Uterus (tissue), 2 donors: ENCODE measurements around the gene SH3BP5.

Experiments used
- CTCF ChIP-seq, 4 experiments: fragments of 200-600 bp in 2 of 4; fragments of 450-650 bp in 2 of 4; sonication (generic) in 2 of 4; IDR thresholded peaks; one replicate each; pipeline ENCODE4 v1.5.1; 2016 to 2019; ENCODE audit warnings: antibody characterized with exemption in 4 of 4, mild to moderate bottlenecking in 2 of 4, moderate library complexity in 1 of 4
- POLR2A ChIP-seq, 2 donors: fragments of 450-650 bp; IDR thresholded peaks; one replicate each; pipeline ENCODE4 v1.6.1; 2016; ENCODE audit warnings: antibody characterized with exemption in 2 of 2, mild to moderate bottlenecking in 1 of 2, moderate library complexity in 1 of 2

DNA sequence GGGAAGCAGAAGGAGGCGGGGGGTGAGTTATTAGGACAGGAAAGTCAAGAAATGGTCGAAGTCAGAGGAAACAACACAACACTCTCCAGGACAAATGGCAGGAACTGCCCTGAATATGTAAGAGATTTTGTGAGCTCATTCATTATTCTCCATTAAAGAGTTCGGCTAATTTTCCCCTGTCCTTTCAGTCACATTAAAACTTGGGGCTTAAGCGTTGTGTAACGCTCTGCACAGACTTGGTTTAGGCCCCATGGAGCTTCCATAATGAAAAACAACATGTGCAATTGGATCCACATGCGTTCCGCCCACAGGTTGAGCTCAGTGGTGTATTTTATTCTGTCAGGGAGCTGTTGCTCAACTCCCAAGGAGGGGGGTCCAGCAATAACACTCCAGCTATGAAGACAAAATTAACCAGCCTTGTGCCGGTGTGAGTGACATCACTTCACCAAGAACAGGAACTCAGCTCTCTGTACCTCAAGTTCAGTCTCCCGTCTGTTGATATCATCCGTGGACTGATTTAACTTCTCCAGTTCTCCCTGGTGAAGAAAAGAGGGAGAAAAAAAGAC is 2.3 kb downstream of the SH3BP5 start:
- TF ChIP-seq CTCF (IDR thresholded peaks at IDR 0.05) (no peak), POLR2A (IDR thresholded peaks at IDR 0.05) (peak in 1 of 2 donors; percentile 38)
